ENCODE data around the gene ST8SIA2.

GRCh38 chr15:92506506-92506905 is 112.8 kb downstream of the ST8SIA2 start:
- TF ChIP-seq CTCF (IDR thresholded peaks at IDR 0.05; ENCODE audit: poor library complexity, severe bottlenecking), result no peak
- TF ChIP-seq SMC3 (conservative IDR thresholded peaks at IDR 0.05; ENCODE audit: poor library complexity), result no peak

Measured in neural cell (in vitro differentiated cells).